HepG2 (cell line): Measurements from ENCODE around the gene THAP5. TPM values are rescaled to one million over a fixed set of nuclear protein-coding genes. Genes with fewer than 3 reads are reported as not detected.

ENCODE experiments used
- ETV5 ChIP-seq: IDR thresholded peaks from 2 replicates; pipeline ENCODE4 v1.6.1; 2018; ENCODE audit warnings: missing biosample characterization, missing genetic modification reagents, inconsistent platforms, borderline replicate concordance
- FOSL1 ChIP-seq: sonication (generic); formaldehyde crosslinking; IDR thresholded peaks from 2 replicates; pipeline ENCODE4 v1.9.0; 2021; ENCODE audit warnings: missing genetic modification reagents, borderline replicate concordance
- KDM6A ChIP-seq: IDR thresholded peaks from 2 replicates; pipeline ENCODE4 v1.6.1; 2016; ENCODE audit warnings: low read depth
- KLF12 ChIP-seq: sonication (generic); formaldehyde crosslinking; IDR thresholded peaks from 2 replicates; pipeline ENCODE4 v1.4.0; 2020; ENCODE audit warnings: missing genetic modification reagents, borderline replicate concordance
- MBNL3 ChIP-seq: fragments of 250-450 bp; sonication (Bioruptor Pico); conservative IDR thresholded peaks from 2 replicates; pipeline ENCODE4 v1.8.0; 2022; ENCODE audit warnings: mild to moderate bottlenecking, inconsistent platforms
- MLLT10 ChIP-seq: sonication (generic); formaldehyde crosslinking; IDR thresholded peaks from 2 replicates; pipeline ENCODE4 v1.4.0; 2020; ENCODE audit warnings: missing genetic modification reagents
- MXI1 ChIP-seq: IDR thresholded peaks from 3 replicates; pipeline ENCODE4 v1.6.1; 2012; ENCODE audit warnings: low read depth, low read length, inconsistent platforms, borderline replicate concordance
- NFYB ChIP-seq: sonication (generic); formaldehyde crosslinking; IDR thresholded peaks from 2 replicates; pipeline ENCODE4 v1.4.0; 2020; ENCODE audit warnings: missing genetic modification reagents
- NFYC ChIP-seq: IDR thresholded peaks from 2 replicates; pipeline ENCODE4 v1.6.1; 2016; ENCODE audit warnings: missing genetic modification reagents, missing compliant biosample characterization
- PAF1 ChIP-seq: IDR thresholded peaks from 2 replicates; pipeline ENCODE4 v1.6.1; 2016; ENCODE audit warnings: missing genetic modification reagents, missing compliant biosample characterization
- PBX2 ChIP-seq: IDR thresholded peaks from 2 replicates; pipeline ENCODE4 v1.6.1; 2016; ENCODE audit warnings: control low read depth
- REL ChIP-seq: sonication (generic); formaldehyde crosslinking; conservative IDR thresholded peaks from 2 replicates; pipeline ENCODE4 v1.8.0; 2022; ENCODE audit warnings: mild to moderate bottlenecking, missing genetic modification reagents, moderate library complexity
- STAG1 ChIP-seq: sonication (generic); formaldehyde crosslinking; IDR thresholded peaks from 2 replicates; pipeline ENCODE4 v1.4.0; 2020; ENCODE audit warnings: missing genetic modification reagents
- TBX2 ChIP-seq: sonication (generic); formaldehyde crosslinking; IDR thresholded peaks from 2 replicates; pipeline ENCODE4 v1.5.0; 2020; ENCODE audit warnings: missing genetic modification reagents, mild to moderate bottlenecking, borderline replicate concordance
- TEAD2 ChIP-seq: sonication (generic); formaldehyde crosslinking; IDR thresholded peaks from 2 replicates; pipeline ENCODE4 v1.9.0; 2021; ENCODE audit warnings: missing genetic modification reagents
- TOE1 ChIP-seq: sonication (generic); formaldehyde crosslinking; IDR thresholded peaks from 2 replicates; pipeline ENCODE4 v1.4.0; 2020; ENCODE audit warnings: mild to moderate bottlenecking, missing genetic modification reagents
- ZBTB4 ChIP-seq: sonication (generic); formaldehyde crosslinking; IDR thresholded peaks from 2 replicates; pipeline ENCODE4 v1.4.0; 2020; ENCODE audit warnings: missing genetic modification reagents, mild to moderate bottlenecking, borderline replicate concordance
- ZNF230 ChIP-seq: sonication (generic); formaldehyde crosslinking; IDR thresholded peaks from 2 replicates; pipeline ENCODE4 v1.4.0; 2020; ENCODE audit warnings: mild to moderate bottlenecking, missing genetic modification reagents
- ZNF33B ChIP-seq: sonication (generic); formaldehyde crosslinking; IDR thresholded peaks from 2 replicates; pipeline ENCODE4 v1.5.1; 2020; ENCODE audit warnings: mild to moderate bottlenecking, missing genetic modification reagents
- ZNF546 ChIP-seq: sonication (generic); formaldehyde crosslinking; conservative IDR thresholded peaks from 2 replicates; pipeline ENCODE4 v1.8.1; 2023; ENCODE audit warnings: mild to moderate bottlenecking, missing genetic modification reagents
- ZNF7 ChIP-seq: IDR thresholded peaks from 2 replicates; pipeline ENCODE4 v1.6.1; 2016; ENCODE audit warnings: missing biosample characterization, missing genetic modification reagents
- polyA plus RNA-seq, 8 experiments: library from polyadenylated mRNA; depleted of rRNA in 3 of 8; stranded (reverse) in 7 of 8; unstranded in 1 of 8; fragments of >200 nt; fragmentation: Illumina TruSeq in 4 of 8; extraction: Trizol in 4 of 8; gene quantifications; 2 replicates each; pipeline versions ENCODE4 v1.2.1 to v1.2.3, GENCODE V29; 2011 to 2016; ENCODE audit warnings: low read depth in 4 of 8, missing spikeins in 1 of 8, mixed read lengths in 1 of 8; ENCODE audit not compliant: insufficient read depth in 1 of 8
- total RNA-seq, 5 experiments: library from RNA; depleted of rRNA; stranded (reverse); fragments of >200 nt; fragmentation: Illumina TruSeq; extraction: Trizol; gene quantifications; 2 replicates each; pipeline ENCODE4 v1.2.3, GENCODE V29; 2016; ENCODE audit warnings: low read depth in 1 of 5
- TF ChIP-seq, protein P1 (sequence below): sonication (generic); formaldehyde crosslinking; IDR thresholded peaks from 2 replicates; pipeline ENCODE4 v1.4.0; 2020; ENCODE audit warnings: missing genetic modification reagents

THAP5 gene
- total and polyA plus RNA-seq, 2 of the 13 experiments (the other 11 are each of a cell fraction or from before 2014, with no cell fraction given): 3.6 to 11.8 TPM

- TF ChIP-seq ZBTB4: peak; percentile 66; the same call in 1 of the 2 replicates
- peak; percentile 96; the same call in 2 of the 3 replicates for TF ChIP-seq MXI1
- TF ChIP-seq REL: peak; percentile 94
- TF ChIP-seq ZNF33B (CRISPR knock-in tag): peak; percentile 32; the same call in 1 of the 2 replicates
- peak; percentile 96 for TF ChIP-seq NFYC (CRISPR knock-in tag)
- TF ChIP-seq TOE1 (CRISPR knock-in tag): no peak; the same call in 1 of the 2 replicates
- TF ChIP-seq KDM6A (CRISPR knock-in tag): no peak
- peak; percentile 84; the same call in 1 of the 2 replicates for TF ChIP-seq TBX2 (CRISPR knock-in tag)
- TF ChIP-seq, protein P1, sequence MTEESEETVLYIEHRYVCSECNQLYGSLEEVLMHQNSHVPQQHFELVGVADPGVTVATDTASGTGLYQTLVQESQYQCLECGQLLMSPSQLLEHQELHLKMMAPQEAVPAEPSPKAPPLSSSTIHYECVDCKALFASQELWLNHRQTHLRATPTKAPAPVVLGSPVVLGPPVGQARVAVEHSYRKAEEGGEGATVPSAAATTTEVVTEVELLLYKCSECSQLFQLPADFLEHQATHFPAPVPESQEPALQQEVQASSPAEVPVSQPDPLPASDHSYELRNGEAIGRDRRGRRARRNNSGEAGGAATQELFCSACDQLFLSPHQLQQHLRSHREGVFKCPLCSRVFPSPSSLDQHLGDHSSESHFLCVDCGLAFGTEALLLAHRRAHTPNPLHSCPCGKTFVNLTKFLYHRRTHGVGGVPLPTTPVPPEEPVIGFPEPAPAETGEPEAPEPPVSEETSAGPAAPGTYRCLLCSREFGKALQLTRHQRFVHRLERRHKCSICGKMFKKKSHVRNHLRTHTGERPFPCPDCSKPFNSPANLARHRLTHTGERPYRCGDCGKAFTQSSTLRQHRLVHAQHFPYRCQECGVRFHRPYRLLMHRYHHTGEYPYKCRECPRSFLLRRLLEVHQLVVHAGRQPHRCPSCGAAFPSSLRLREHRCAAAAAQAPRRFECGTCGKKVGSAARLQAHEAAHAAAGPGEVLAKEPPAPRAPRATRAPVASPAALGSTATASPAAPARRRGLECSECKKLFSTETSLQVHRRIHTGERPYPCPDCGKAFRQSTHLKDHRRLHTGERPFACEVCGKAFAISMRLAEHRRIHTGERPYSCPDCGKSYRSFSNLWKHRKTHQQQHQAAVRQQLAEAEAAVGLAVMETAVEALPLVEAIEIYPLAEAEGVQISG (CRISPR knock-in tag): peak; percentile 89
- TF ChIP-seq NFYB (CRISPR knock-in tag): peak; percentile 86
- TF ChIP-seq PAF1: no peak
- no peak for TF ChIP-seq PBX2 (CRISPR knock-in tag)
- TF ChIP-seq KLF12 (CRISPR knock-in tag): peak; percentile 83
- no peak for TF ChIP-seq STAG1
- TF ChIP-seq TEAD2: no peak
- no peak for TF ChIP-seq MBNL3 (CRISPR knock-in tag)
- TF ChIP-seq ZNF546 (CRISPR knock-in tag): peak; percentile 24; the same call in 1 of the 2 replicates
- TF ChIP-seq ZNF230 (CRISPR knock-in tag): peak; percentile 77; the same call in 1 of the 2 replicates
- TF ChIP-seq ETV5: peak; percentile 74
- TF ChIP-seq FOSL1 (CRISPR knock-in tag): no peak
- no peak for TF ChIP-seq ZNF7
- TF ChIP-seq MLLT10 (CRISPR knock-in tag): no peak
Measured at GRCh38 chr7:108569381-108570145, at the start of gene THAP5, which contains the start of gene DNAJB9 (continued).
